WTC11 (cell line): ENCODE results near the gene FOXO1.

ENCODE experiments used
- ATF2 ChIP-seq: sonication (generic); formaldehyde crosslinking; IDR thresholded peaks from 2 replicates; pipeline ENCODE4 v1.8.1; 2022; ENCODE audit warnings: low read depth, missing genetic modification reagents, borderline replicate concordance
- ATF3 ChIP-seq: sonication (generic); formaldehyde crosslinking; conservative IDR thresholded peaks from 2 replicates; pipeline ENCODE4 v1.8.1; 2022; ENCODE audit warnings: mild to moderate bottlenecking, missing genetic modification reagents
- ATF6 ChIP-seq: sonication (generic); formaldehyde crosslinking; IDR thresholded peaks from 2 replicates; pipeline ENCODE4 v1.8.1; 2023; ENCODE audit warnings: mild to moderate bottlenecking, missing genetic modification reagents
- CTCF ChIP-seq: fragments of 200-600 bp; IDR thresholded peaks from 2 replicates; pipeline ENCODE4 v1.8.0; 2022; ENCODE audit warnings: antibody characterized with exemption
- HMGXB4 ChIP-seq: sonication (generic); formaldehyde crosslinking; IDR thresholded peaks from 2 replicates; pipeline ENCODE4 v1.8.1; 2023; ENCODE audit warnings: mild to moderate bottlenecking, moderate library complexity, missing genetic modification reagents
- KAT7 ChIP-seq: sonication (generic); formaldehyde crosslinking; IDR thresholded peaks from 2 replicates; pipeline ENCODE4 v1.8.1; 2023; ENCODE audit warnings: missing genetic modification reagents, mild to moderate bottlenecking, borderline replicate concordance
- MAX ChIP-seq: sonication (generic); formaldehyde crosslinking; IDR thresholded peaks from 2 replicates; pipeline ENCODE4 v1.8.0; 2022; ENCODE audit warnings: mild to moderate bottlenecking, missing genetic modification reagents
- NR1H2 ChIP-seq: sonication (generic); formaldehyde crosslinking; IDR thresholded peaks from 2 replicates; pipeline ENCODE4 v1.9.0; 2021; ENCODE audit warnings: mild to moderate bottlenecking, moderate library complexity, missing genetic modification reagents
- ZNF121 ChIP-seq: sonication (generic); formaldehyde crosslinking; IDR thresholded peaks from 2 replicates; pipeline ENCODE4 v1.8.0; 2023; ENCODE audit warnings: missing genetic modification reagents
- ZNF232 ChIP-seq: sonication (generic); formaldehyde crosslinking; IDR thresholded peaks from 2 replicates; pipeline ENCODE4 v1.8.0; 2022; ENCODE audit warnings: mild to moderate bottlenecking, missing genetic modification reagents

GRCh38 chr13:40681341-40682146 lies 15.1 kb upstream of the FOXO1 start:
- TF ChIP-seq ZNF232 (CRISPR knock-in tag) (no peak), NR1H2 (CRISPR knock-in tag) (no peak), ATF2 (CRISPR knock-in tag) (no peak), CTCF (no peak), HMGXB4 (CRISPR knock-in tag) (no peak), KAT7 (no peak), ZNF121 (CRISPR knock-in tag) (no peak), ATF3 (CRISPR knock-in tag) (no peak), ATF6 (no peak), MAX (CRISPR knock-in tag) (no peak)
